HepG2 (cell line): ENCODE measurements around the gene PPP4R4. TPM values are rescaled to one million over a fixed set of nuclear protein-coding genes. Genes with fewer than 3 reads are reported as not detected.
A peak's percentile ranks its signal among the peaks of the same experiment; 100 is the strongest.

Experiments used
- DMAP1 ChIP-seq: IDR thresholded peaks from 2 replicates; pipeline ENCODE4 v1.6.1; 2016
- ISX ChIP-seq: sonication (generic); formaldehyde crosslinking; conservative IDR thresholded peaks from 2 replicates; pipeline ENCODE4 v1.5.0; 2020; ENCODE audit warnings: missing genetic modification reagents
- KDM6A ChIP-seq: IDR thresholded peaks from 2 replicates; pipeline ENCODE4 v1.6.1; 2016; ENCODE audit warnings: low read depth
- MED8 ChIP-seq: sonication (generic); formaldehyde crosslinking; IDR thresholded peaks from 2 replicates; pipeline ENCODE4 v1.8.1; 2023; ENCODE audit warnings: mild to moderate bottlenecking, missing genetic modification reagents; ENCODE audit not compliant: insufficient replicate concordance
- MEIS2 ChIP-seq: sonication (generic); formaldehyde crosslinking; IDR thresholded peaks from 2 replicates; pipeline ENCODE4 v1.9.0; 2021; ENCODE audit warnings: mild to moderate bottlenecking, missing genetic modification reagents
- ONECUT2 ChIP-seq: sonication (generic); formaldehyde crosslinking; IDR thresholded peaks from 2 replicates; pipeline ENCODE4 v1.4.0; 2020; ENCODE audit warnings: missing genetic modification reagents
- POGZ ChIP-seq: sonication (generic); formaldehyde crosslinking; IDR thresholded peaks from 2 replicates; pipeline ENCODE4 v1.4.0; 2020; ENCODE audit warnings: mild to moderate bottlenecking, missing genetic modification reagents
- SIN3A ChIP-seq: IDR thresholded peaks from 2 replicates; pipeline ENCODE4 v1.6.1; 2011; ENCODE audit warnings: low read depth, mild to moderate bottlenecking, control low read depth, low read length, borderline replicate concordance
- TBP ChIP-seq: sonication (generic); formaldehyde crosslinking; IDR thresholded peaks from 2 replicates; pipeline ENCODE4 v1.5.0; 2020; ENCODE audit warnings: missing genetic modification reagents
- TEAD3 ChIP-seq: optimal IDR thresholded peaks from 2 replicates; pipeline ENCODE3; 2016; ENCODE audit warnings: borderline replicate concordance
- ZBTB33 ChIP-seq: sonication (generic); formaldehyde crosslinking; IDR thresholded peaks from 2 replicates; pipeline ENCODE4 v1.4.0; 2020; ENCODE audit warnings: missing genetic modification reagents
- ZNF180 ChIP-seq: sonication (generic); formaldehyde crosslinking; IDR thresholded peaks from 2 replicates; pipeline ENCODE4 v1.4.0; 2020; ENCODE audit warnings: low read depth, missing genetic modification reagents, borderline replicate concordance
- ZNF766 ChIP-seq: sonication (generic); formaldehyde crosslinking; IDR thresholded peaks from 2 replicates; pipeline ENCODE4 v1.5.0; 2020; ENCODE audit warnings: missing genetic modification reagents, borderline replicate concordance
- polyA plus RNA-seq, 8 experiments: library from polyadenylated mRNA; depleted of rRNA in 3 of 8; stranded (reverse) in 7 of 8; unstranded in 1 of 8; fragments of >200 nt; fragmentation: Illumina TruSeq in 4 of 8; extraction: Trizol in 4 of 8; gene quantifications; 2 replicates each; pipeline versions ENCODE4 v1.2.1 to v1.2.3, GENCODE V29; 2011 to 2016; ENCODE audit warnings: low read depth in 4 of 8, missing spikeins in 1 of 8, mixed read lengths in 1 of 8; ENCODE audit not compliant: insufficient read depth in 1 of 8
- total RNA-seq, 5 experiments: library from RNA; depleted of rRNA; stranded (reverse); fragments of >200 nt; fragmentation: Illumina TruSeq; extraction: Trizol; gene quantifications; 2 replicates each; pipeline ENCODE4 v1.2.3, GENCODE V29; 2016; ENCODE audit warnings: low read depth in 1 of 5
- TF ChIP-seq, protein P1 (sequence below): sonication (generic); formaldehyde crosslinking; IDR thresholded peaks from 2 replicates; pipeline ENCODE4 v1.4.0; 2020; ENCODE audit warnings: missing genetic modification reagents, borderline replicate concordance
- TF ChIP-seq, protein P2 (sequence below): sonication (generic); formaldehyde crosslinking; IDR thresholded peaks from 2 replicates; pipeline ENCODE4 v1.4.0; 2020; ENCODE audit warnings: missing genetic modification reagents
- TF ChIP-seq, protein P3 (sequence below): sonication (generic); formaldehyde crosslinking; IDR thresholded peaks from 2 replicates; pipeline ENCODE4 v1.4.0; 2020; ENCODE audit warnings: missing genetic modification reagents

Gene PPP4R4
- total and polyA plus RNA-seq, 2 of the 13 experiments (the other 11 are each of a cell fraction or from before 2014, with no cell fraction given) = 9.5 to 19.8 TPM

DNA sequence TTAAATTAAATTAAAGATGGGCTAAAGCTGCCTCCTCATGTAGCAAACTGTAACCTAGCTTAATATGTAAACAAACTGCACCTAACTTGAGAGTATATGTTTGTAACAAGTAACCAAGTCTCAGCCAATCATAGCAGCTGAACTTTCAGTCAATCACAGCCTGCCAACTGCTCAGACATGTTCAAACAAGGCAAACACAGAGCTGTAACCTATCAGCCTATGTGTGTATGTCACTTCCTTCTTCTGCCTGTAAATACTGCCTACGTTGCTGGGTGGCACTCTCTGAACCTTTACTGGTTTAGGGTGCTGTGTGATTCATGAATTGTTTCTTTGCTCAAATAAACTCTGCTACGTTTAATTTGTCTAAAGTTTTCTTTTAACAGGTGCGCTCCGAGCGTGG, 146.1 kb downstream of the PPP4R4 start (continued):
- TF ChIP-seq, protein P1, sequence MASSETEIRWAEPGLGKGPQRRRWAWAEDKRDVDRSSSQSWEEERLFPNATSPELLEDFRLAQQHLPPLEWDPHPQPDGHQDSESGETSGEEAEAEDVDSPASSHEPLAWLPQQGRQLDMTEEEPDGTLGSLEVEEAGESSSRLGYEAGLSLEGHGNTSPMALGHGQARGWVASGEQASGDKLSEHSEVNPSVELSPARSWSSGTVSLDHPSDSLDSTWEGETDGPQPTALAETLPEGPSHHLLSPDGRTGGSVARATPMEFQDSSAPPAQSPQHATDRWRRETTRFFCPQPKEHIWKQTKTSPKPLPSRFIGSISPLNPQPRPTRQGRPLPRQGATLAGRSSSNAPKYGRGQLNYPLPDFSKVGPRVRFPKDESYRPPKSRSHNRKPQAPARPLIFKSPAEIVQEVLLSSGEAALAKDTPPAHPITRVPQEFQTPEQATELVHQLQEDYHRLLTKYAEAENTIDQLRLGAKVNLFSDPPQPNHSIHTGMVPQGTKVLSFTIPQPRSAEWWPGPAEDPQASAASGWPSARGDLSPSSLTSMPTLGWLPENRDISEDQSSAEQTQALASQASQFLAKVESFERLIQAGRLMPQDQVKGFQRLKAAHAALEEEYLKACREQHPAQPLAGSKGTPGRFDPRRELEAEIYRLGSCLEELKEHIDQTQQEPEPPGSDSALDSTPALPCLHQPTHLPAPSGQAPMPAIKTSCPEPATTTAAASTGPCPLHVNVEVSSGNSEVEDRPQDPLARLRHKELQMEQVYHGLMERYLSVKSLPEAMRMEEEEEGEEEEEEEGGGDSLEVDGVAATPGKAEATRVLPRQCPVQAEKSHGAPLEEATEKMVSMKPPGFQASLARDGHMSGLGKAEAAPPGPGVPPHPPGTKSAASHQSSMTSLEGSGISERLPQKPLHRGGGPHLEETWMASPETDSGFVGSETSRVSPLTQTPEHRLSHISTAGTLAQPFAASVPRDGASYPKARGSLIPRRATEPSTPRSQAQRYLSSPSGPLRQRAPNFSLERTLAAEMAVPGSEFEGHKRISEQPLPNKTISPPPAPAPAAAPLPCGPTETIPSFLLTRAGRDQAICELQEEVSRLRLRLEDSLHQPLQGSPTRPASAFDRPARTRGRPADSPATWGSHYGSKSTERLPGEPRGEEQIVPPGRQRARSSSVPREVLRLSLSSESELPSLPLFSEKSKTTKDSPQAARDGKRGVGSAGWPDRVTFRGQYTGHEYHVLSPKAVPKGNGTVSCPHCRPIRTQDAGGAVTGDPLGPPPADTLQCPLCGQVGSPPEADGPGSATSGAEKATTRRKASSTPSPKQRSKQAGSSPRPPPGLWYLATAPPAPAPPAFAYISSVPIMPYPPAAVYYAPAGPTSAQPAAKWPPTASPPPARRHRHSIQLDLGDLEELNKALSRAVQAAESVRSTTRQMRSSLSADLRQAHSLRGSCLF (CRISPR knock-in tag) = no peak
- TF ChIP-seq MED8 (CRISPR knock-in tag) (no peak), SIN3A (peak; percentile 43), POGZ (CRISPR knock-in tag) (peak; percentile 83), ZNF766 (CRISPR knock-in tag) (no peak), TEAD3 (CRISPR knock-in tag) (peak; percentile 45), TBP (CRISPR knock-in tag) (no peak), MEIS2 (peak; percentile 75; the same call in 1 of the 2 replicates), KDM6A (CRISPR knock-in tag) (no peak), ZBTB33 (CRISPR knock-in tag) (no peak), ISX (CRISPR knock-in tag) (no peak), ZNF180 (no peak), DMAP1 (CRISPR knock-in tag) (no peak), ONECUT2 (CRISPR knock-in tag) (no peak)
- TF ChIP-seq, protein P2, sequence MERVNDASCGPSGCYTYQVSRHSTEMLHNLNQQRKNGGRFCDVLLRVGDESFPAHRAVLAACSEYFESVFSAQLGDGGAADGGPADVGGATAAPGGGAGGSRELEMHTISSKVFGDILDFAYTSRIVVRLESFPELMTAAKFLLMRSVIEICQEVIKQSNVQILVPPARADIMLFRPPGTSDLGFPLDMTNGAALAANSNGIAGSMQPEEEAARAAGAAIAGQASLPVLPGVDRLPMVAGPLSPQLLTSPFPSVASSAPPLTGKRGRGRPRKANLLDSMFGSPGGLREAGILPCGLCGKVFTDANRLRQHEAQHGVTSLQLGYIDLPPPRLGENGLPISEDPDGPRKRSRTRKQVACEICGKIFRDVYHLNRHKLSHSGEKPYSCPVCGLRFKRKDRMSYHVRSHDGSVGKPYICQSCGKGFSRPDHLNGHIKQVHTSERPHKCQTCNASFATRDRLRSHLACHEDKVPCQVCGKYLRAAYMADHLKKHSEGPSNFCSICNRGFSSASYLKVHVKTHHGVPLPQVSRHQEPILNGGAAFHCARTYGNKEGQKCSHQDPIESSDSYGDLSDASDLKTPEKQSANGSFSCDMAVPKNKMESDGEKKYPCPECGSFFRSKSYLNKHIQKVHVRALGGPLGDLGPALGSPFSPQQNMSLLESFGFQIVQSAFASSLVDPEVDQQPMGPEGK (CRISPR knock-in tag) = no peak
- TF ChIP-seq, protein P3, sequence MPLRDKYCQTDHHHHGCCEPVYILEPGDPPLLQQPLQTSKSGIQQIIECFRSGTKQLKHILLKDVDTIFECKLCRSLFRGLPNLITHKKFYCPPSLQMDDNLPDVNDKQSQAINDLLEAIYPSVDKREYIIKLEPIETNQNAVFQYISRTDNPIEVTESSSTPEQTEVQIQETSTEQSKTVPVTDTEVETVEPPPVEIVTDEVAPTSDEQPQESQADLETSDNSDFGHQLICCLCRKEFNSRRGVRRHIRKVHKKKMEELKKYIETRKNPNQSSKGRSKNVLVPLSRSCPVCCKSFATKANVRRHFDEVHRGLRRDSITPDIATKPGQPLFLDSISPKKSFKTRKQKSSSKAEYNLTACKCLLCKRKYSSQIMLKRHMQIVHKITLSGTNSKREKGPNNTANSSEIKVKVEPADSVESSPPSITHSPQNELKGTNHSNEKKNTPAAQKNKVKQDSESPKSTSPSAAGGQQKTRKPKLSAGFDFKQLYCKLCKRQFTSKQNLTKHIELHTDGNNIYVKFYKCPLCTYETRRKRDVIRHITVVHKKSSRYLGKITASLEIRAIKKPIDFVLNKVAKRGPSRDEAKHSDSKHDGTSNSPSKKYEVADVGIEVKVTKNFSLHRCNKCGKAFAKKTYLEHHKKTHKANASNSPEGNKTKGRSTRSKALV (CRISPR knock-in tag) = no peak
